Measurements from ENCODE around the gene IFITM5. TPM values are rescaled to one million over a fixed set of nuclear protein-coding genes. Genes with fewer than 3 reads are reported as not detected.
A peak's percentile ranks its signal among the peaks of the same experiment; 100 is the strongest.

The IFITM5 gene
- polyA plus RNA-seq, 3 donors, result not detected

DNA sequence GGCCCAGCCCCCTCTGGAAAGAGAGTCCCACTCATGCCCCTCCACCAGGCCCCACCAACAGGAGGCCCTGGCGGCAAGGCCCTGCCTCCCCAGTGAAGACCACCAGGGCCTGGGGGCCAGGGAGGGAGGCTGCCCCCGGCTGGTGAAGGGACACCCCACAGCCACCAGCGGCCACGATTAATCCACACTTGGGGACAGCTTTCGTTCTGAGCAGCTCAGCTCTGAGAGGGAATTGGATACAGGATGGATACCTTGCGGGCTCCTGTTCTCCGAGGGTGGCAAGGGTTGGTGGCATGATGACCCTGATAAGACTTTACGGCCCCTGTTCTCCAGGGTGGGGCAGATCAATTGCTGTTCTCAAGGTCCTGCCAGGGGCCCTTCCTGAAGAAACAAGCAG is 28.0 kb downstream of the IFITM5 start:
- peaks cover 41% of the 10 kb centered on the region for H3K4me1 Mint-ChIP-seq
- peak overlapping the region in 1 of 2 donors; percentile 100 for H3K27ac ChIP-seq (ENCODE audit: low read depth in 1 of 2, low read length in 2 of 2)
- H4K20me1 ChIP-seq (ENCODE audit: insufficient read depth, low read length), result no peaks in the 10 kb centered on the region

DNA sequence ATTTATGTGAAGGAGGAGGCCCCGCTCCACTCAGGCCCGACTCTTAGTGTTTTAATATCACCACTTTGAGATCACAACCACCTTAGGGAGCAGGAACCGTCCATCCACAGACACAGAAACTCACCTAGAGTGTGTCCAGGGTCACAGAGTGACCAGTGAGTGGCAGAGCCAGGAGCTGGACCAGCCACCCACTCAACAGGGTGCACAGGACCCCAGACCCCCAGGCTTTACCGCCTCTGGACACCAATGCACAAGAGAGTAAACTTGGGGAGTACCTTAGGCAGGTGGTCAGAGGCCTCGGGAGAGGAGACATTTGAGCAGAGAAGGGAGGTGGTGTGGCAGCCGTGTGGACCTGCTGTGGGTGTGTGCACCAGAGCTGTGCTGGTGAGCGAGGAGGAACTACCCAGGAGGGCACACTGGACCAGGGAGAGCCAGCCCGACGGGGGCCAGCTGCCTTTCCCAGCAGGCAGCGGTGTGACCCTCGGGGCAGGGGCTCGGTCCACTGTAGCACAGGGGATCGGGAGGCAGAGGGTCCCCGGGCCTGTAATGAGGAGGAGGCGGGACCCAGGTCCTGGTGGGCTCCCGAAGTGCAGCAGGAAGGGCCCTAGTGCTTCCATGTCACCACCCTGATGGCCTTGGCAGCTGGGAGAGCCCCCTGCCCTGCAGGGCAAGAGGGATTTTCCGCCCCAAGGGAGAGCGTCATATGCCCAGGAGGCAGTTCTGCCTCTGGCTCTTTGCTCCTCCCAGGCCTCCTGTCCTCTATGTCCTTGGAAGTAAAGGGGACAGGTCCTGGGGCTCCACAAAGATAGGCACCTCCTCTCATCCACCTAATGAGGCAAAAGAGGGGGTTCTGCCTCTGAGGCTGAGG is 28.6 kb downstream of the IFITM5 start:
- TF ChIP-seq, protein P1, sequence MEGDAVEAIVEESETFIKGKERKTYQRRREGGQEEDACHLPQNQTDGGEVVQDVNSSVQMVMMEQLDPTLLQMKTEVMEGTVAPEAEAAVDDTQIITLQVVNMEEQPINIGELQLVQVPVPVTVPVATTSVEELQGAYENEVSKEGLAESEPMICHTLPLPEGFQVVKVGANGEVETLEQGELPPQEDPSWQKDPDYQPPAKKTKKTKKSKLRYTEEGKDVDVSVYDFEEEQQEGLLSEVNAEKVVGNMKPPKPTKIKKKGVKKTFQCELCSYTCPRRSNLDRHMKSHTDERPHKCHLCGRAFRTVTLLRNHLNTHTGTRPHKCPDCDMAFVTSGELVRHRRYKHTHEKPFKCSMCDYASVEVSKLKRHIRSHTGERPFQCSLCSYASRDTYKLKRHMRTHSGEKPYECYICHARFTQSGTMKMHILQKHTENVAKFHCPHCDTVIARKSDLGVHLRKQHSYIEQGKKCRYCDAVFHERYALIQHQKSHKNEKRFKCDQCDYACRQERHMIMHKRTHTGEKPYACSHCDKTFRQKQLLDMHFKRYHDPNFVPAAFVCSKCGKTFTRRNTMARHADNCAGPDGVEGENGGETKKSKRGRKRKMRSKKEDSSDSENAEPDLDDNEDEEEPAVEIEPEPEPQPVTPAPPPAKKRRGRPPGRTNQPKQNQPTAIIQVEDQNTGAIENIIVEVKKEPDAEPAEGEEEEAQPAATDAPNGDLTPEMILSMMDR (IDR thresholded peaks at IDR 0.05), result no peak
- Histone ChIP-seq H3K27ac (ENCODE audit: low read depth in 1 of 2, low read length in 2 of 2) (peak overlapping the region; percentile 99 to 100), H3K9ac (ENCODE audit: insufficient read depth, low read length, poor library complexity, severe bottlenecking) (peak overlapping the region; percentile 87), H3K27me3 (ENCODE audit: control insufficient read depth in 2 of 2, insufficient read depth in 2 of 2, low read length in 2 of 2) (no peaks in the 10 kb centered on the region), H3K9me3 (replicated peaks in 1 of 2; ENCODE audit: control insufficient read depth in 1 of 2, insufficient read depth in 1 of 2, low read length in 2 of 2) (peaks cover 0 to 5% of the 10 kb centered on the region in 2 donors), H4K20me1 (ENCODE audit: insufficient read depth, low read length) (no peaks in the 10 kb centered on the region), H3K79me2 (ENCODE audit: insufficient read depth, low read length) (no peaks in the 10 kb centered on the region), H3K4me1 (ENCODE audit: control insufficient read depth in 1 of 2, insufficient read depth in 2 of 2, low read length in 2 of 2) (peaks cover 41 to 45% of the 10 kb centered on the region in 2 donors), H3K4me3 (replicated peaks in 1 of 3; ENCODE audit: low read depth in 2 of 3, low read length in 3 of 3) (no peak overlapping the region), H3K4me2 (replicated peaks; ENCODE audit: extremely low read depth, low read length, poor library complexity, severe bottlenecking) (no peak overlapping the region), H2AFZ (ENCODE audit: insufficient read depth, low read depth, low read length, poor library complexity, severe bottlenecking) (no peak overlapping the region), H3K36me3 (replicated peaks in 1 of 2; ENCODE audit: control insufficient read depth in 1 of 2, insufficient read depth in 2 of 2, low read length in 2 of 2) (no peaks in the 10 kb centered on the region)
- Mint-ChIP-seq H3K9me3 (peaks cover 0 to 8% (median 4%) of the 10 kb centered on the region in 7 donors), H3K27ac (peak overlapping the region; percentile 97 to 100 (median 99)), H3K4me1 (peaks cover 41% of the 10 kb centered on the region), H3K4me3 (no peak overlapping the region), H3K27me3 (ENCODE audit: low read depth in 3 of 3) (peaks cover 0 to 7% (median 0%) of the 10 kb centered on the region in 3 donors), H3K36me3 (peaks cover 0 to 2% of the 10 kb centered on the region in 2 donors)
- peak in 1 of 3 donors; percentile 21 for DNase-seq
- intact Hi-C loops (cut with micrococcal nuclease), result no loop called here
- WGBS (ENCODE audit: insufficient coverage), result 82% methylated on average over 15 of the region's 18 CpGs

More for the DNA sequence above, 28.0 kb downstream of the IFITM5 start:
- H3K4me1 ChIP-seq (ENCODE audit: control insufficient read depth in 1 of 2, insufficient read depth in 2 of 2, low read length in 2 of 2), result peaks cover 41 to 45% of the 10 kb centered on the region in 2 donors
- no peak overlapping the region for H3K4me2 ChIP-seq (replicated peaks; ENCODE audit: extremely low read depth, low read length, poor library complexity, severe bottlenecking)
- H3K4me3 Mint-ChIP-seq, result no peak overlapping the region
- intact Hi-C loops (cut with micrococcal nuclease), result no loop called here
- no peaks in the 10 kb centered on the region for H3K79me2 ChIP-seq (ENCODE audit: insufficient read depth, low read length)
- H3K4me3 ChIP-seq (replicated peaks in 1 of 3; ENCODE audit: low read depth in 2 of 3, low read length in 3 of 3), result no peak overlapping the region
- H3K9me3 Mint-ChIP-seq, result peaks cover 0 to 2% (median under 1%) of the 10 kb centered on the region in 7 donors
- no peaks in the 10 kb centered on the region for H3K27me3 ChIP-seq (ENCODE audit: control insufficient read depth in 2 of 2, insufficient read depth in 2 of 2, low read length in 2 of 2)
- TF ChIP-seq, protein P1 (IDR thresholded peaks at IDR 0.05), result no peak
- peaks cover 0 to 2% of the 10 kb centered on the region in 2 donors for H3K36me3 Mint-ChIP-seq
- WGBS (ENCODE audit: insufficient coverage), result 100% methylated on average over 5 of the region's 8 CpGs
- no peak overlapping the region for H3K27ac Mint-ChIP-seq
- H3K9me3 ChIP-seq (replicated peaks in 1 of 2; ENCODE audit: control insufficient read depth in 1 of 2, insufficient read depth in 1 of 2, low read length in 2 of 2), result peaks cover 0 to under 1% of the 10 kb centered on the region in 2 donors
- H2AFZ ChIP-seq (ENCODE audit: insufficient read depth, low read depth, low read length, poor library complexity, severe bottlenecking), result no peak overlapping the region
- H3K36me3 ChIP-seq (replicated peaks in 1 of 2; ENCODE audit: control insufficient read depth in 1 of 2, insufficient read depth in 2 of 2, low read length in 2 of 2), result no peaks in the 10 kb centered on the region
- peaks cover 0 to 7% (median 0%) of the 10 kb centered on the region in 3 donors for H3K27me3 Mint-ChIP-seq (ENCODE audit: low read depth in 3 of 3)
- H3K9ac ChIP-seq (ENCODE audit: insufficient read depth, low read length, poor library complexity, severe bottlenecking), result no peak overlapping the region
- peak in 1 of 3 donors; percentile 2 for DNase-seq
